ENCODE measurements around the gene NOS1AP.
A peak's percentile ranks its signal among the peaks of the same experiment; 100 is the strongest.

The NOS1AP gene

GRCh38 chr1:162213281-162213912 lies 143.9 kb downstream of the NOS1AP start:
- H3K9ac ChIP-seq (ENCODE audit: insufficient read length, low read depth) = no peak overlapping the region
- no peak for DNase-seq (ENCODE audit: low read depth, low spot score)
- H3K9me3 ChIP-seq (ENCODE audit: insufficient read depth, low read length) = no peaks in the 10 kb centered on the region
- no peaks in the 10 kb centered on the region for H3K27me3 ChIP-seq (ENCODE audit: insufficient read depth, insufficient read length)
- H3K36me3 ChIP-seq (ENCODE audit: insufficient read depth, insufficient read length, low read length) = no peaks in the 10 kb centered on the region
- TF ChIP-seq ZNF274 (IDR thresholded peaks at IDR 0.05; ENCODE audit: low read depth, low read length) = no peak
- TF ChIP-seq SUZ12 (IDR thresholded peaks at IDR 0.05; ENCODE audit: extremely low read depth, insufficient read depth, insufficient read length) = no peak
- TF ChIP-seq YY1 (IDR thresholded peaks at IDR 0.05; ENCODE audit: insufficient read depth, insufficient read length) = no peak
- H3K4me1 ChIP-seq (ENCODE audit: insufficient read depth, insufficient read length) = peaks cover 14% of the 10 kb centered on the region
- no peak overlapping the region for H3K4me3 ChIP-seq (ENCODE audit: insufficient read length, low read depth)

- no peak for DNase-seq (ENCODE audit: low read depth, low spot score)
- Histone ChIP-seq H3K36me3 (ENCODE audit: insufficient read depth, insufficient read length, low read length) (no peaks in the 10 kb centered on the region), H3K9ac (ENCODE audit: insufficient read length, low read depth) (no peak overlapping the region), H3K27me3 (ENCODE audit: insufficient read depth, insufficient read length) (no peaks in the 10 kb centered on the region), H3K4me1 (ENCODE audit: insufficient read depth, insufficient read length) (peaks cover 19% of the 10 kb centered on the region), H3K4me3 (ENCODE audit: insufficient read length, low read depth) (no peak overlapping the region), H3K9me3 (ENCODE audit: insufficient read depth, low read length) (no peaks in the 10 kb centered on the region)
- TF ChIP-seq SUZ12 (IDR thresholded peaks at IDR 0.05; ENCODE audit: extremely low read depth, insufficient read depth, insufficient read length) = no peak
- no peak for TF ChIP-seq ZNF274 (IDR thresholded peaks at IDR 0.05; ENCODE audit: low read depth, low read length)
- TF ChIP-seq YY1 (IDR thresholded peaks at IDR 0.05; ENCODE audit: insufficient read depth, insufficient read length) = no peak
Measured at GRCh38 chr1:162214202-162214601, 144.7 kb downstream of the NOS1AP start.

GRCh38 chr1:162215902-162216301 lies 146.4 kb downstream of the NOS1AP start:
- H3K36me3 ChIP-seq (ENCODE audit: insufficient read depth, insufficient read length, low read length) = no peaks in the 10 kb centered on the region
- no peak overlapping the region for H3K4me3 ChIP-seq (ENCODE audit: insufficient read length, low read depth)
- H3K9me3 ChIP-seq (ENCODE audit: insufficient read depth, low read length) = no peaks in the 10 kb centered on the region
- TF ChIP-seq YY1 (IDR thresholded peaks at IDR 0.05; ENCODE audit: insufficient read depth, insufficient read length) (no peak), ZNF274 (IDR thresholded peaks at IDR 0.05; ENCODE audit: low read depth, low read length) (no peak), SUZ12 (IDR thresholded peaks at IDR 0.05; ENCODE audit: extremely low read depth, insufficient read depth, insufficient read length) (no peak)
- no peaks in the 10 kb centered on the region for H3K27me3 ChIP-seq (ENCODE audit: insufficient read depth, insufficient read length)
- H3K9ac ChIP-seq (ENCODE audit: insufficient read length, low read depth) = no peak overlapping the region
- DNase-seq (ENCODE audit: low read depth, low spot score) = peak; percentile 76
- peaks cover 19% of the 10 kb centered on the region for H3K4me1 ChIP-seq (ENCODE audit: insufficient read depth, insufficient read length)

GRCh38 chr1:162216604-162217003 lies 147.1 kb downstream of the NOS1AP start:
- TF ChIP-seq ZNF274 (IDR thresholded peaks at IDR 0.05; ENCODE audit: low read depth, low read length) = no peak
- no peak for TF ChIP-seq SUZ12 (IDR thresholded peaks at IDR 0.05; ENCODE audit: extremely low read depth, insufficient read depth, insufficient read length)
- TF ChIP-seq YY1 (IDR thresholded peaks at IDR 0.05; ENCODE audit: insufficient read depth, insufficient read length) = no peak
- H3K4me1 ChIP-seq (ENCODE audit: insufficient read depth, insufficient read length) = peaks cover 19% of the 10 kb centered on the region
- H3K9me3 ChIP-seq (ENCODE audit: insufficient read depth, low read length) = no peaks in the 10 kb centered on the region
- H3K27me3 ChIP-seq (ENCODE audit: insufficient read depth, insufficient read length) = no peaks in the 10 kb centered on the region
- no peaks in the 10 kb centered on the region for H3K36me3 ChIP-seq (ENCODE audit: insufficient read depth, insufficient read length, low read length)
- no peak for DNase-seq (ENCODE audit: low read depth, low spot score)
- no peak overlapping the region for H3K4me3 ChIP-seq (ENCODE audit: insufficient read length, low read depth)
- no peak overlapping the region for H3K9ac ChIP-seq (ENCODE audit: insufficient read length, low read depth)

GRCh38 chr1:162217706-162218105 lies 148.2 kb downstream of the NOS1AP start:
- DNase-seq (ENCODE audit: low read depth, low spot score) = no peak
- no peak for TF ChIP-seq SUZ12 (IDR thresholded peaks at IDR 0.05; ENCODE audit: extremely low read depth, insufficient read depth, insufficient read length)
- TF ChIP-seq ZNF274 (IDR thresholded peaks at IDR 0.05; ENCODE audit: low read depth, low read length) = no peak
- no peak for TF ChIP-seq YY1 (IDR thresholded peaks at IDR 0.05; ENCODE audit: insufficient read depth, insufficient read length)
- Histone ChIP-seq H3K9me3 (ENCODE audit: insufficient read depth, low read length) (no peaks in the 10 kb centered on the region), H3K36me3 (ENCODE audit: insufficient read depth, insufficient read length, low read length) (no peaks in the 10 kb centered on the region), H3K4me3 (ENCODE audit: insufficient read length, low read depth) (no peak overlapping the region), H3K27me3 (ENCODE audit: insufficient read depth, insufficient read length) (no peaks in the 10 kb centered on the region), H3K4me1 (ENCODE audit: insufficient read depth, insufficient read length) (peaks cover 19% of the 10 kb centered on the region), H3K9ac (ENCODE audit: insufficient read length, low read depth) (no peak overlapping the region)

DNA sequence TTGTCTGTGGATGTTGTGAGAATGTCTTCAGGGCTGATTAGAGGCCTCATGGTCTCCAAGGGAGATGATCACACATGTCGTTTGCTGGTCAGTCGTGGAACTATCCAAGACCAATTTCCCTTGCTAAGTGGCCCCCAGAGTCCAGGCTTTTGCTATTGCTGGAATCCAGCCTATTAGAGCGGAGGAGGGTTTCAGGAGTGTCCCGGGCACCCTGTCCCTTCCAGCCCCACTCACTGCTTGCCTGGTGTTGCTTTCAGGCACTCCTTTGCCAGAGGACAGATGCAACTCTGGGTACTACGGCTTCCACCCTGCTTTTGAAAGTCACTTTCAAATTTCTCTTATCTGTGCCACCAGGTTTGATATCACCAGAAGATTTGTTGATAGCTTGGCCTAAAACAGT lies 149.1 kb downstream of the NOS1AP start:
- no peaks in the 10 kb centered on the region for H3K27me3 ChIP-seq (ENCODE audit: insufficient read depth, insufficient read length)
- no peak overlapping the region for H3K4me3 ChIP-seq (ENCODE audit: insufficient read length, low read depth)
- no peaks in the 10 kb centered on the region for H3K36me3 ChIP-seq (ENCODE audit: insufficient read depth, insufficient read length, low read length)
- H3K4me1 ChIP-seq (ENCODE audit: insufficient read depth, insufficient read length) = peaks cover 16% of the 10 kb centered on the region
- no peak for TF ChIP-seq SUZ12 (IDR thresholded peaks at IDR 0.05; ENCODE audit: extremely low read depth, insufficient read depth, insufficient read length)
- no peak for TF ChIP-seq YY1 (IDR thresholded peaks at IDR 0.05; ENCODE audit: insufficient read depth, insufficient read length)
- TF ChIP-seq ZNF274 (IDR thresholded peaks at IDR 0.05; ENCODE audit: low read depth, low read length) = no peak
- H3K9me3 ChIP-seq (ENCODE audit: insufficient read depth, low read length) = no peaks in the 10 kb centered on the region
- DNase-seq (ENCODE audit: low read depth, low spot score) = no peak
- no peak overlapping the region for H3K9ac ChIP-seq (ENCODE audit: insufficient read length, low read depth)

DNA sequence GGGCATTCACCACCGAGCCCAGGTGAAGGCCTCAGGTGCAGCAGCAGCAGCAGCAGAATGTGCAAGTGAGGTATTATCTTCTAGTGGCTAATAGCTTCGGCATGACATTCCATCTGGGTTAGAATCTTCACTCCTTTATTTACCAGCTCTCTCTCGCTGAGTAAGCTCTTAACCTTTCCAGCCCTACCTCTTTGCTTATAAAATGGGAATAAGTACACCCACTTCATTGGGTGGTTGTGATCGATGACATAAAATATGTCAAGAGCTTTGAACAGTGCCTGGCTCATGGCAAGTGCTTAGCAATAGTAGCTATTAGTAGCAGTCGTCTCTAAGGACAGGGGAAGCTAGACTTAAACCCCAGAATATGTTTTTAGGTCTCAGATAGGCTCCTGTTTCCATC lies 149.5 kb downstream of the NOS1AP start:
- Histone ChIP-seq H3K9ac (ENCODE audit: insufficient read length, low read depth) (no peak overlapping the region), H3K4me3 (ENCODE audit: insufficient read length, low read depth) (no peak overlapping the region), H3K4me1 (ENCODE audit: insufficient read depth, insufficient read length) (peaks cover 16% of the 10 kb centered on the region), H3K36me3 (ENCODE audit: insufficient read depth, insufficient read length, low read length) (no peaks in the 10 kb centered on the region), H3K9me3 (ENCODE audit: insufficient read depth, low read length) (no peaks in the 10 kb centered on the region), H3K27me3 (ENCODE audit: insufficient read depth, insufficient read length) (no peaks in the 10 kb centered on the region)
- DNase-seq (ENCODE audit: low read depth, low spot score) = no peak
- no peak for TF ChIP-seq ZNF274 (IDR thresholded peaks at IDR 0.05; ENCODE audit: low read depth, low read length)
- no peak for TF ChIP-seq SUZ12 (IDR thresholded peaks at IDR 0.05; ENCODE audit: extremely low read depth, insufficient read depth, insufficient read length)
- no peak for TF ChIP-seq YY1 (IDR thresholded peaks at IDR 0.05; ENCODE audit: insufficient read depth, insufficient read length)
